HepG2 (cell line): Measurements from ENCODE around the gene RPRD1A. TPM values are rescaled to one million over a fixed set of nuclear protein-coding genes. Genes with fewer than 3 reads are reported as not detected.

Experiments
- ATM ChIP-seq: fragments of 450-650 bp; IDR thresholded peaks from 2 replicates; pipeline ENCODE4 v1.7.1; 2017; ENCODE audit warnings: mild to moderate bottlenecking, borderline replicate concordance
- MAFF ChIP-seq: IDR thresholded peaks from 2 replicates; pipeline ENCODE4 v1.6.1; 2011; ENCODE audit warnings: low read depth, low read length, improper control_type of control experiment
- RAD21 ChIP-seq: fragments of 450-650 bp; formaldehyde crosslinking; IDR thresholded peaks from 2 replicates; pipeline ENCODE4 v1.5.0; 2020; ENCODE audit warnings: mild to moderate bottlenecking
- RXRA ChIP-seq: sonication (generic); formaldehyde crosslinking; IDR thresholded peaks from 2 replicates; pipeline ENCODE4 v1.5.1; 2020; ENCODE audit warnings: missing genetic modification reagents
- SOX6 ChIP-seq, 2 experiments: fragments of 450-650 bp in 1 of 2; sonication (generic) in 1 of 2; formaldehyde crosslinking in 1 of 2; IDR thresholded peaks; 2 replicates each; pipeline versions ENCODE4 v1.4.0 to v1.6.1; 2017 to 2020; ENCODE audit warnings: antibody characterized with exemption in 1 of 2, mild to moderate bottlenecking in 1 of 2, missing genetic modification reagents in 1 of 2
- TAF1 ChIP-seq: sonication (generic); formaldehyde crosslinking; IDR thresholded peaks from 2 replicates; pipeline ENCODE4 v1.4.0; 2020; ENCODE audit warnings: missing genetic modification reagents
- ZNF281 ChIP-seq: sonication (generic); formaldehyde crosslinking; IDR thresholded peaks from 2 replicates; pipeline ENCODE4 v1.4.0; 2020; ENCODE audit warnings: missing genetic modification reagents, borderline replicate concordance
- ZNF317 ChIP-seq: sonication (generic); formaldehyde crosslinking; IDR thresholded peaks from 2 replicates; pipeline ENCODE4 v1.5.0; 2020; ENCODE audit warnings: mild to moderate bottlenecking, missing genetic modification reagents
- ZNF614 ChIP-seq: IDR thresholded peaks from 2 replicates; pipeline ENCODE4 v1.6.1; 2018; ENCODE audit warnings: missing biosample characterization, missing genetic modification reagents, inconsistent platforms, borderline replicate concordance
- ZNF724P ChIP-seq: sonication (generic); formaldehyde crosslinking; IDR thresholded peaks from 2 replicates; pipeline ENCODE4 v1.8.0; 2022; ENCODE audit warnings: missing genetic modification reagents, borderline replicate concordance
- polyA plus RNA-seq, 8 experiments: library from polyadenylated mRNA; depleted of rRNA in 3 of 8; stranded (reverse) in 7 of 8; unstranded in 1 of 8; fragments of >200 nt; fragmentation: Illumina TruSeq in 4 of 8; extraction: Trizol in 4 of 8; gene quantifications; 2 replicates each; pipeline versions ENCODE4 v1.2.1 to v1.2.3, GENCODE V29; 2011 to 2016; ENCODE audit warnings: low read depth in 4 of 8, missing spikeins in 1 of 8, mixed read lengths in 1 of 8; ENCODE audit not compliant: insufficient read depth in 1 of 8
- total RNA-seq, 5 experiments: library from RNA; depleted of rRNA; stranded (reverse); fragments of >200 nt; fragmentation: Illumina TruSeq; extraction: Trizol; gene quantifications; 2 replicates each; pipeline ENCODE4 v1.2.3, GENCODE V29; 2016; ENCODE audit warnings: low read depth in 1 of 5
- TF ChIP-seq, protein P1 (sequence below): sonication (generic); formaldehyde crosslinking; IDR thresholded peaks from 2 replicates; pipeline ENCODE4 v1.4.0; 2020; ENCODE audit warnings: missing genetic modification reagents, borderline replicate concordance
- TF ChIP-seq, protein P2 (sequence below): sonication (generic); formaldehyde crosslinking; IDR thresholded peaks from 2 replicates; pipeline ENCODE4 v1.5.0; 2020; ENCODE audit warnings: missing genetic modification reagents, mild to moderate bottlenecking, borderline replicate concordance

The RPRD1A gene
- total and polyA plus RNA-seq, 2 of the 13 experiments (the other 11 are each of a cell fraction or from before 2014, with no cell fraction given): 42.5 to 78.2 TPM

GRCh38 chr18:35972197-35973000 is 95.0 kb downstream of the RPRD1A start, which contains the start of gene RMP24 (continued):
- 0 out of 2 replicates have a peak, but pooled peaks have one; percentile 20 for TF ChIP-seq ZNF724P (CRISPR knock-in tag)
- TF ChIP-seq RXRA (CRISPR knock-in tag): peak; percentile 65; the same call in 1 of the 2 replicates
- no peak for TF ChIP-seq MAFF
- no peak for TF ChIP-seq ATM
- peak; percentile 15 for TF ChIP-seq RAD21 (CRISPR knock-in tag)
- peak; percentile 84; the same call in 1 of the 2 replicates for TF ChIP-seq ZNF614 (CRISPR knock-in tag)
- TF ChIP-seq TAF1 (CRISPR knock-in tag): peak; percentile 90
- TF ChIP-seq ZNF281 (CRISPR knock-in tag): no peak
- TF ChIP-seq, protein P1, sequence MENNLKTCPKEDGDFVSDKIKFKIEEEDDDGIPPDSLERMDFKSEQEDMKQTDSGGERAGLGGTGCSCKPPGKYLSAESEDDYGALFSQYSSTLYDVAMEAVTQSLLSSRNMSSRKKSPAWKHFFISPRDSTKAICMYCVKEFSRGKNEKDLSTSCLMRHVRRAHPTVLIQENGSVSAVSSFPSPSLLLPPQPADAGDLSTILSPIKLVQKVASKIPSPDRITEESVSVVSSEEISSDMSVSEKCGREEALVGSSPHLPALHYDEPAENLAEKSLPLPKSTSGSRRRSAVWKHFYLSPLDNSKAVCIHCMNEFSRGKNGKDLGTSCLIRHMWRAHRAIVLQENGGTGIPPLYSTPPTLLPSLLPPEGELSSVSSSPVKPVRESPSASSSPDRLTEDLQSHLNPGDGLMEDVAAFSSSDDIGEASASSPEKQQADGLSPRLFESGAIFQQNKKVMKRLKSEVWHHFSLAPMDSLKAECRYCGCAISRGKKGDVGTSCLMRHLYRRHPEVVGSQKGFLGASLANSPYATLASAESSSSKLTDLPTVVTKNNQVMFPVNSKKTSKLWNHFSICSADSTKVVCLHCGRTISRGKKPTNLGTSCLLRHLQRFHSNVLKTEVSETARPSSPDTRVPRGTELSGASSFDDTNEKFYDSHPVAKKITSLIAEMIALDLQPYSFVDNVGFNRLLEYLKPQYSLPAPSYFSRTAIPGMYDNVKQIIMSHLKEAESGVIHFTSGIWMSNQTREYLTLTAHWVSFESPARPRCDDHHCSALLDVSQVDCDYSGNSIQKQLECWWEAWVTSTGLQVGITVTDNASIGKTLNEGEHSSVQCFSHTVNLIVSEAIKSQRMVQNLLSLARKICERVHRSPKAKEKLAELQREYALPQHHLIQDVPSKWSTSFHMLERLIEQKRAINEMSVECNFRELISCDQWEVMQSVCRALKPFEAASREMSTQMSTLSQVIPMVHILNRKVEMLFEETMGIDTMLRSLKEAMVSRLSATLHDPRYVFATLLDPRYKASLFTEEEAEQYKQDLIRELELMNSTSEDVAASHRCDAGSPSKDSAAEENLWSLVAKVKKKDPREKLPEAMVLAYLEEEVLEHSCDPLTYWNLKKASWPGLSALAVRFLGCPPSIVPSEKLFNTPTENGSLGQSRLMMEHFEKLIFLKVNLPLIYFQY (CRISPR knock-in tag): no peak; the same call in 1 of the 2 replicates
- TF ChIP-seq, protein P2, sequence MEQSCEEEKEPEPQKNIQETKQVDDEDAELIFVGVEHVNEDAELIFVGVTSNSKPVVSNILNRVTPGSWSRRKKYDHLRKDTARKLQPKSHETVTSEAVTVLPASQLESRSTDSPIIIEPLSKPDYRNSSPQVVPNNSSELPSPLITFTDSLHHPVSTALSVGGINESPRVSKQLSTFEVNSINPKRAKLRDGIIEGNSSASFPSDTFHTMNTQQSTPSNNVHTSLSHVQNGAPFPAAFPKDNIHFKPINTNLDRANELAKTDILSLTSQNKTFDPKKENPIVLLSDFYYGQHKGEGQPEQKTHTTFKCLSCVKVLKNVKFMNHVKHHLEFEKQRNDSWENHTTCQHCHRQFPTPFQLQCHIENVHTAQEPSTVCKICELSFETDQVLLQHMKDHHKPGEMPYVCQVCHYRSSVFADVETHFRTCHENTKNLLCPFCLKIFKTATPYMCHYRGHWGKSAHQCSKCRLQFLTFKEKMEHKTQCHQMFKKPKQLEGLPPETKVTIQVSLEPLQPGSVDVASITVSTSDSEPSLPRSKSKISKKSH (CRISPR knock-in tag): peak; percentile 16; the same call in 1 of the 2 replicates
- TF ChIP-seq SOX6 (IDR thresholded peaks at IDR 0.05): no peak
- peak; percentile 77 for TF ChIP-seq SOX6 (CRISPR knock-in tag; IDR thresholded peaks at IDR 0.05)
- peak; percentile 41; the same call in 1 of the 2 replicates for TF ChIP-seq ZNF317
